Measurements from ENCODE around the gene LRRN4CL. TPM values are rescaled to one million over a fixed set of nuclear protein-coding genes. Genes with fewer than 3 reads are reported as not detected.

LRRN4CL gene
- total and polyA plus RNA-seq, 2 donors (not counting 1 experiment from before 2014, with no cell fraction given), result 7.9 to 31.5 TPM

DNA sequence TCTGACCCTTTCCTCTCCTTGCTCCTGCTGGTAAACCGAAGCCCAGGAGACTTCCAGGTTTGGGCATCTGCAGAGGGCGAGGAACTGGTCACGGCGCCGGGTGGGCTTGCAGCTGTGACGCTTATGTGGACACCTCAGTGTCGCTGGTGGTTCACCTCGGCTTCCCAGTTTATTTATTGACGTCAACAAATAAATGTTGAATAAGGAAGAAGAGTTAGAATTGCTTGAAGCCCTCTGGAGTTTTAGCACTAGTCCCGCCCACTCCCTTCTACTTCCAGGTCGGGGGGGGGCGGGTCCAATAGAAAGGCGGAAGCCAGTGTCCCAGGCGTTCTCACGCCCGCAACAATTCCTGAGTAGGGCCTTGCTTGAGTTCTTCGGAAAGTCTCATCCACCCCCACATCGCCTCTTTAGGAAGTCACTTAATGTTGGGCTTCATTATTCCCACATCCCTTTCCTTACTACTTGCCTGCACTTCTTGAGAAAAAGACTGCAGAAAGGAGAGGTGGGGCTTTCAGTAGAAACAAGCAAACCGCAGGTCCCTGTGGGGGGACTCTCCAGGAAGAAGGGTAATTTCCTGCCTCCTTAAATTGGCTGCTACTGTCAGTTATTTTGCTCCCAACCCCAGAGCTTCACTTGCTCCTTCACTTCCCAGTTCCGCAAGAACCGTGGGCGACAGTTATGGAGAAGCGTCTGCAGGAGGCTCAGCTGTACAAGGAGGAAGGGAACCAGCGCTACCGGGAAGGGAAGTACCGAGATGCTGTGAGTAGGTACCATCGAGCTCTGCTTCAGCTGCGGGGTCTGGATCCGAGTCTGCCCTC, 39.0 kb upstream of the LRRN4CL start, which contains the start of gene TTC9C:
TTC9C (plus strand) TSS at position 316 of the 818 bp plus-strand sequence; CDS start at position 679, 363 bp downstream.
- H3K9ac ChIP-seq (ENCODE audit: insufficient read depth, low read length), result peak within 1 kb of the TSS; percentile 85

DNA sequence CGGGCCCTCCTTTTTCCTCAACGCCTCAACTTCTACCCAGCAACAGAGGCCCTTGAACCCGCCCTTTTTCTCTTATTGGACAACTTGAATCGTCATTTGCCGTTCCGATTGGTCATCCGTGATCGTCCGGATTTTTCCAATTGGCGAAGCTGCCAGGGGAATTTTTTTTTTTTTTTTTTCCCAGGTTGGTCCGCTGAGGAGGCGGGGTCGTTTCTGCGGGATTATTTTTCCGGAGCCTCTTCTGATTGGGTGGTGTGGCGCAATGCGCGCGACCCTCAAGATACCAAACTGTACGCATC, 38.5 kb upstream of the LRRN4CL start:
- H2AFZ ChIP-seq (ENCODE audit: low read length), result peak overlapping the region; percentile 97
- peaks cover 72% of the 10 kb centered on the region for H3K79me2 ChIP-seq (ENCODE audit: control insufficient read depth, insufficient read depth, low read length)
- H3K4me1 ChIP-seq (ENCODE audit: control insufficient read depth, extremely low read depth, insufficient read depth, low read length), result peaks cover 4% of the 10 kb centered on the region
- H3K27ac ChIP-seq (ENCODE audit: insufficient read depth, low read length), result peak overlapping the region; percentile 92
- H3K4me3 ChIP-seq (replicated peaks in 1 of 4; ENCODE audit: control extremely low read depth in 1 of 4, insufficient read depth in 1 of 4, low read depth in 3 of 4, low read length in 4 of 4), result peak overlapping the region; percentile 60 to 99 (median 81)
- peak overlapping the region; percentile 64 for H3K9ac ChIP-seq (ENCODE audit: insufficient read depth, low read length)
- H3K9me3 ChIP-seq (ENCODE audit: control insufficient read depth, insufficient read depth, low read depth, low read length), result no peaks in the 10 kb centered on the region
- peak overlapping the region; percentile 96 for H3K4me2 ChIP-seq (ENCODE audit: extremely low read depth, insufficient read depth, low read length)
- peak; percentile 96 to 98 for DNase-seq (ENCODE audit: low read depth in 2 of 2)
- H4K20me1 ChIP-seq (ENCODE audit: control insufficient read depth, extremely low read depth, insufficient read depth, low read length), result peaks cover 4% of the 10 kb centered on the region
- TF ChIP-seq EZH2 (IDR thresholded peaks at IDR 0.05; ENCODE audit: low read length, missing control alignments), result no peak
- TF ChIP-seq, protein P1, sequence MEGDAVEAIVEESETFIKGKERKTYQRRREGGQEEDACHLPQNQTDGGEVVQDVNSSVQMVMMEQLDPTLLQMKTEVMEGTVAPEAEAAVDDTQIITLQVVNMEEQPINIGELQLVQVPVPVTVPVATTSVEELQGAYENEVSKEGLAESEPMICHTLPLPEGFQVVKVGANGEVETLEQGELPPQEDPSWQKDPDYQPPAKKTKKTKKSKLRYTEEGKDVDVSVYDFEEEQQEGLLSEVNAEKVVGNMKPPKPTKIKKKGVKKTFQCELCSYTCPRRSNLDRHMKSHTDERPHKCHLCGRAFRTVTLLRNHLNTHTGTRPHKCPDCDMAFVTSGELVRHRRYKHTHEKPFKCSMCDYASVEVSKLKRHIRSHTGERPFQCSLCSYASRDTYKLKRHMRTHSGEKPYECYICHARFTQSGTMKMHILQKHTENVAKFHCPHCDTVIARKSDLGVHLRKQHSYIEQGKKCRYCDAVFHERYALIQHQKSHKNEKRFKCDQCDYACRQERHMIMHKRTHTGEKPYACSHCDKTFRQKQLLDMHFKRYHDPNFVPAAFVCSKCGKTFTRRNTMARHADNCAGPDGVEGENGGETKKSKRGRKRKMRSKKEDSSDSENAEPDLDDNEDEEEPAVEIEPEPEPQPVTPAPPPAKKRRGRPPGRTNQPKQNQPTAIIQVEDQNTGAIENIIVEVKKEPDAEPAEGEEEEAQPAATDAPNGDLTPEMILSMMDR (conservative IDR thresholded peaks at IDR 0.05 in 1 of 2, IDR thresholded peaks at IDR 0.05 in 1 of 2; ENCODE audit: low read depth in 1 of 2, low read length in 2 of 2), result no peak
- H3K27me3 ChIP-seq (ENCODE audit: control insufficient read depth, insufficient read depth, low read length), result no peaks in the 10 kb centered on the region
- H3K36me3 ChIP-seq (ENCODE audit: control insufficient read depth, insufficient read depth, low read length), result peaks cover 2% of the 10 kb centered on the region

More for the DNA sequence above, 39.0 kb upstream of the LRRN4CL start, which contains the start of gene TTC9C:
- Histone ChIP-seq H3K36me3 (ENCODE audit: control insufficient read depth, insufficient read depth, low read length) (peaks cover 3% of the 10 kb centered on the region), H3K4me2 (ENCODE audit: extremely low read depth, insufficient read depth, low read length) (peak within 1 kb of the TSS; percentile 96), H2AFZ (ENCODE audit: low read length) (peak within 1 kb of the TSS; percentile 97), H3K27me3 (ENCODE audit: control insufficient read depth, insufficient read depth, low read length) (no peaks in the 10 kb centered on the region), H3K4me3 (replicated peaks in 1 of 4; ENCODE audit: control extremely low read depth in 1 of 4, insufficient read depth in 1 of 4, low read depth in 3 of 4, low read length in 4 of 4) (peak within 1 kb of the TSS; percentile 63 to 99 (median 94)), H3K79me2 (ENCODE audit: control insufficient read depth, insufficient read depth, low read length) (peaks cover 71% of the 10 kb centered on the region), H4K20me1 (ENCODE audit: control insufficient read depth, extremely low read depth, insufficient read depth, low read length) (peaks cover 4% of the 10 kb centered on the region), H3K9me3 (ENCODE audit: control insufficient read depth, insufficient read depth, low read depth, low read length) (no peaks in the 10 kb centered on the region), H3K27ac (ENCODE audit: insufficient read depth, low read length) (peak within 1 kb of the TSS; percentile 92), H3K4me1 (ENCODE audit: control insufficient read depth, extremely low read depth, insufficient read depth, low read length) (peaks cover 4% of the 10 kb centered on the region)
- TF ChIP-seq, protein P1 (conservative IDR thresholded peaks at IDR 0.05 in 1 of 2, IDR thresholded peaks at IDR 0.05 in 1 of 2; ENCODE audit: low read depth in 1 of 2, low read length in 2 of 2), result no peak
- TF ChIP-seq EZH2 (IDR thresholded peaks at IDR 0.05; ENCODE audit: low read length, missing control alignments), result no peak
- peak; percentile 83 to 88 for DNase-seq (ENCODE audit: low read depth in 2 of 2)

DNA sequence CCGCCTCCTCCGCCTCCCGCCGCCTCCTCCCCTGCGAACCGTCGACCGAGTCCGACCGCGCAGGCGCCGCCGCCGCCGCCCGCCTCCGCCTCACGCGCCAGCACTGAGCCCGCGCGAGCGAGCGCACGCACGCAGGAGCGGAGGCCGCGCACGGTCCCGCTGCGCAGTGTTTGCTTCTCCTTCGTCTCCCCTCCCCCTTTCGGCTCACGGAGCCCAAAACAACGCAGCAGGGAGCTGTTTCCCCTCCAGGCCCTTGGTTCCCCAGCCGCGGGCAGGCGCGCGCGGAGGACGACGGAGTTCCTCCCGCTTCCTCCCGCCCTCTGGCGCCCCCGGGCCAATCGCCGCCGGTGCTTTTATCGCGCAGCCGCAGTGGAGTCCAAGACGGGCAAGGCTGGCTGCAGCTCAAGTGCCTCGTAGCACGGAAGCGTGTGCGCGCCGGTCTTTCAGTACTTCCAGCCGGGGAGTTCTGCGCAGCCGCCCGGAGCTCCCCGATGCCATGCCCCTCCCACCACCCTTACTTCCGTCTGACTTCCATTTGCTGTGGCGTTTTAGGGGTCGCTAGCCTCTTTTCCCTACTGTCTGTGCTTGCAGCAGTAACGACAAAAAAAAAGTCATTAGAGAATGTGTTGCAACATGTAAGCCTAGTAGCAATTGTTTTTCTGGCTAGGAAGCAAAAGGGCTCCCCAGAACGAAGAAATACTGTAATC, 38.0 kb upstream of the LRRN4CL start, which contains the start of gene HNRNPUL2:
HNRNPUL2 (minus strand) TSS at position 293 of the 707 bp plus-strand sequence. CDS start 301 bp downstream, outside the sequence.
- peak; percentile 99 for DNase-seq (ENCODE audit: low read depth in 2 of 2)
- peak within 1 kb of the TSS; percentile 97 for H2AFZ ChIP-seq (ENCODE audit: low read length)
- H3K4me1 ChIP-seq (ENCODE audit: control insufficient read depth, extremely low read depth, insufficient read depth, low read length), result peaks cover 4% of the 10 kb centered on the region
- TF ChIP-seq EZH2 (IDR thresholded peaks at IDR 0.05; ENCODE audit: low read length, missing control alignments), result no peak
- TF ChIP-seq, protein P1 (conservative IDR thresholded peaks at IDR 0.05 in 1 of 2, IDR thresholded peaks at IDR 0.05 in 1 of 2; ENCODE audit: low read depth in 1 of 2, low read length in 2 of 2), result peak in 1 of 2 donors; percentile 10
- H3K9ac ChIP-seq (ENCODE audit: insufficient read depth, low read length), result peak within 1 kb of the TSS; percentile 85
- H4K20me1 ChIP-seq (ENCODE audit: control insufficient read depth, extremely low read depth, insufficient read depth, low read length), result peaks cover 4% of the 10 kb centered on the region
- peaks cover 77% of the 10 kb centered on the region for H3K79me2 ChIP-seq (ENCODE audit: control insufficient read depth, insufficient read depth, low read length)
- peak within 1 kb of the TSS; percentile 96 for H3K4me2 ChIP-seq (ENCODE audit: extremely low read depth, insufficient read depth, low read length)
- H3K36me3 ChIP-seq (ENCODE audit: control insufficient read depth, insufficient read depth, low read length), result peaks cover 3% of the 10 kb centered on the region
- peak within 1 kb of the TSS; percentile 63 to 99 (median 94) for H3K4me3 ChIP-seq (replicated peaks in 1 of 4; ENCODE audit: control extremely low read depth in 1 of 4, insufficient read depth in 1 of 4, low read depth in 3 of 4, low read length in 4 of 4)
- H3K27ac ChIP-seq (ENCODE audit: insufficient read depth, low read length), result peak within 1 kb of the TSS; percentile 92
- H3K9me3 ChIP-seq (ENCODE audit: control insufficient read depth, insufficient read depth, low read depth, low read length), result no peaks in the 10 kb centered on the region
- H3K27me3 ChIP-seq (ENCODE audit: control insufficient read depth, insufficient read depth, low read length), result no peaks in the 10 kb centered on the region
